AG09319 (cell line): ENCODE data around the gene TET1.
A peak's percentile ranks its signal among the peaks of the same experiment; 100 is the strongest.

ENCODE experiments used
- DNase-seq: peaks from one replicate; pipeline ENCODE4 v3.0.0-alpha.2; 2010; ENCODE audit warnings: low read depth; ENCODE audit errors: extremely low read depth
- CTCF ChIP-seq: IDR thresholded peaks from 2 replicates; pipeline ENCODE4 v1.5.1; 2011; ENCODE audit warnings: low read depth, mild to moderate bottlenecking, inconsistent platforms, low read length, moderate library complexity

TET1 gene

GRCh38 chr10:68655620-68656126 lies 95.5 kb downstream of the TET1 start:
- TF ChIP-seq CTCF: no peak

DNA sequence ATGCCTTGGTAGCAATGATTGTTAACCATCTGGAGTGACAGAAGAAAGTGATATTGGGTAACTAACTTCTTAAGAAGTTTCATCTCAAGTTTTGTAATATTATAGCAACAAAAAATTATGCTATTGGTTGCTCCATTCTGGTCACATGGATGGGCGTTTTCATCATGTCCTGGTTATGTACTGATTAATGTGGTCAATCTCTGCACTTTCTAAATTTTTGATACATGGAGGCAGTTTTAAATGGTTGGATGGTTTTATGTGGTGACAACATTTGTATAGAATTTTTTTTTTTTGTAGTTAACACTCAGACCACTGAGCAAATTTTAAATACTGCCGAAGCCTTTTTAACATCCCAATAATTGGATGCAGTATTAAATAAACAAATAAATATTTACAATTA lies 105.7 kb downstream of the TET1 start:
- TF ChIP-seq CTCF: no peak
- DNase-seq: peak; percentile 20

More at GRCh38 chr10:68655620-68656126, 95.5 kb downstream of the TET1 start:
- DNase-seq: no peak

DNA sequence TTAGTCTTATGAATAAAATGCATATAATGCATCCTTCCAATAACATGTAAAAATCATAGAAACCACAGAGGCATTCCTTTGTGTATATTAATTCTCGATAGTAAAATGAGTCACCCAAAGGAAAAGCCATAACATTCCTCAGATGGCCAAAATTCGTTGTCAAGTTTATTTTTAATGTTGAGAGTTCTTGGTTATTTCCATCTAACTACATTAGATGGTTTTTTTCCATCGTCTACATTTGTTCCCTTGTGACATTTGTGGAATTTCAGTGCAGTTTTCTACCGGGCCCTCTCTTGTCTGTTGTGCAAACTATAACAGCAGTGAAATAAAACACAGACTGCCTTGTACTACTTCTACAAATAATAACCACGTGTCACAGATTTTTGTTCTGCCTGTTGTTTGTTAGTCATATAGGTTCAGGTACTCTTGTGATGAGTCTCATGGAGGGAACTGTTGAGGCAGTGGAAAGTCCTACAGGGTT lies 106.2 kb downstream of the TET1 start:
- TF ChIP-seq CTCF: no peak
- peak; percentile 63 for DNase-seq

- no peak for DNase-seq
- no peak for TF ChIP-seq CTCF
Observed at GRCh38 chr10:68668231-68668630, 108.1 kb downstream of the TET1 start.

DNA sequence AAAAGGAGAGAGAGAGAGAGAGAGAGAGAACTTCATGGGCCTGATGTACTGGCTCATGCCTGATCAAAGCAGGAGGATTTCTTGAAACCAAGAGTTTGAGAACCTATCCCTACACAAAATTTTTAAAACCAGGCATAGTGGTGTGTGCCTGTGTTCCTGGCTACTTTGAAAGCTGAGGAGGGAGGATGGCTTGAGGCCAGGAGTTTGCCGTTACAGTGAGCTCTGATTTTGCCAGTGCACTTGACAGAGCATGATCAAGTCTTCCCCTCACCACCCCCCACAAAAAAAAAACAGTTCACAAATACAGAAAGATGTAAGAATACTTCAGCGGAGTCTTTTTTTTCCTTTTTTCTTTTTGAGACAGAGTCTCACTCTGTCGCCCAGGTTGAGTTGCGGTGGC lies 108.8 kb downstream of the TET1 start:
- DNase-seq: no peak
- TF ChIP-seq CTCF: no peak

DNA sequence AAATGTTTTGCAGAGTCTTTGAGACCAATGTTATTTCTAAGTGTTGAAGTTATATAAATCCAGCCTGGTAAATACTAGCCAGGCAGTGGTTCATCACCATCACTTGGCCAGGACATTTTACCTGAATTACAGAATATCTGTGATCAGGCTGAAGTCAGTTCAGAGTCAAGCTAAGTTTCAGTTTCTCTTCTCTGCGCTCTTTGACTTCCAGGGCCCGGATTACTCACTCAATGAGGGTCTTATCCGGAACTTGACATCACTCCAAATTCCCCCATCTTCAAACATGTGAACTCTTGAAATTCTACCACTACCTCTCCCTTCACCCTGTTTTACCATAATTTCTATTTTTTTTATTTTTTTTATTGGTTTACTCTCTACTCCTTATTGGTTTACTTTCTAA lies 124.3 kb downstream of the TET1 start:
- DNase-seq: no peak
- TF ChIP-seq CTCF: no peak

GRCh38 chr10:68696018-68696417 lies 135.9 kb downstream of the TET1 start:
- no peak for TF ChIP-seq CTCF
- DNase-seq: no peak
